Measurements from ENCODE around the gene ABCB10. TPM values are rescaled to one million over a fixed set of nuclear protein-coding genes. Genes with fewer than 3 reads are reported as not detected.

The ABCB10 gene
- polyA plus RNA-seq, 1 donor (not counting 4 experiments of a cell fraction or from before 2014, with no cell fraction given) = 14.3 TPM

DNA sequence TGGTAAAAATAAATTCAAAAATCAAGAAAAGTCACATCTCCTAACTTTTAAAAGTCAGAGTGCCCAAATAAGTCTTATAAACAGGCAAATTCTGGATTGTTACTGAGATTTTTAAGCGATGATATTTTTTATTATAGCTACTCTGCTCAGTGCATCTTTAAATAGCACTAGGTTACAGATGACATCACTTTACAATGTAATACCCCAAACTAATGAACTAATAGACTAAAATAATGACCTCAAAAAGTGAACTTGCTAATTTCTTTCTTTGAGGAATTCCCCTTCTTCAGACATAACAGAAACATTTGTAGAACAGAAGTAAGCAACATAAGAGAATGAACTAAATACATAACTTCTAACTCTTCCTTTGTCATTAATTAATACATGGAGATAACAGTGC, 91.6 kb downstream of the ABCB10 start:
- FAIRE-seq = no peak

More for the DNA sequence above, 91.6 kb downstream of the ABCB10 start:
- Histone ChIP-seq H3K9ac (ENCODE audit: control insufficient read depth, extremely low read depth, insufficient read depth, low read length) (no peak overlapping the region), H4K20me1 (ENCODE audit: control insufficient read depth, extremely low read depth, insufficient read depth, low read length) (no peaks in the 10 kb centered on the region), H3K36me3 (ENCODE audit: control insufficient read depth in 2 of 2, extremely low read depth in 1 of 2, insufficient read depth in 2 of 2, low read length in 2 of 2) (peaks cover 17 to 21% of the 10 kb centered on the region in 2 experiments), H2AFZ (ENCODE audit: control insufficient read depth, low read length) (no peak overlapping the region), H3K4me2 (ENCODE audit: control insufficient read depth, extremely low read depth, insufficient read depth, low read depth, low read length) (no peak overlapping the region), H3K9me1 (ENCODE audit: control insufficient read depth, extremely low read depth, insufficient read depth, low read length) (no peaks in the 10 kb centered on the region), H3K4me1 (ENCODE audit: control insufficient read depth, extremely low read depth, insufficient read depth, low read length) (no peaks in the 10 kb centered on the region), H3K9me3 (ENCODE audit: control insufficient read depth, low read depth, low read length) (no peaks in the 10 kb centered on the region), H3K27me3 (ENCODE audit: control insufficient read depth, extremely low read depth, insufficient read depth, low read length) (no peaks in the 10 kb centered on the region), H3K79me2 (ENCODE audit: control insufficient read depth, insufficient read depth, low read length) (no peaks in the 10 kb centered on the region), H3K27ac (ENCODE audit: control insufficient read depth, insufficient read depth, low read length) (no peak overlapping the region), H3K4me3 (ENCODE audit: control insufficient read depth in 2 of 3, extremely low read depth in 1 of 3, insufficient read depth in 2 of 3, low read depth in 1 of 3, low read length in 3 of 3) (no peak overlapping the region)
- TF ChIP-seq, protein P1, sequence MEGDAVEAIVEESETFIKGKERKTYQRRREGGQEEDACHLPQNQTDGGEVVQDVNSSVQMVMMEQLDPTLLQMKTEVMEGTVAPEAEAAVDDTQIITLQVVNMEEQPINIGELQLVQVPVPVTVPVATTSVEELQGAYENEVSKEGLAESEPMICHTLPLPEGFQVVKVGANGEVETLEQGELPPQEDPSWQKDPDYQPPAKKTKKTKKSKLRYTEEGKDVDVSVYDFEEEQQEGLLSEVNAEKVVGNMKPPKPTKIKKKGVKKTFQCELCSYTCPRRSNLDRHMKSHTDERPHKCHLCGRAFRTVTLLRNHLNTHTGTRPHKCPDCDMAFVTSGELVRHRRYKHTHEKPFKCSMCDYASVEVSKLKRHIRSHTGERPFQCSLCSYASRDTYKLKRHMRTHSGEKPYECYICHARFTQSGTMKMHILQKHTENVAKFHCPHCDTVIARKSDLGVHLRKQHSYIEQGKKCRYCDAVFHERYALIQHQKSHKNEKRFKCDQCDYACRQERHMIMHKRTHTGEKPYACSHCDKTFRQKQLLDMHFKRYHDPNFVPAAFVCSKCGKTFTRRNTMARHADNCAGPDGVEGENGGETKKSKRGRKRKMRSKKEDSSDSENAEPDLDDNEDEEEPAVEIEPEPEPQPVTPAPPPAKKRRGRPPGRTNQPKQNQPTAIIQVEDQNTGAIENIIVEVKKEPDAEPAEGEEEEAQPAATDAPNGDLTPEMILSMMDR (optimal IDR thresholded peaks at IDR 0.05 in 1 of 3, IDR thresholded peaks at IDR 0.05 in 1 of 3, conservative IDR thresholded peaks at IDR 0.05 in 1 of 3; ENCODE audit: extremely low read depth in 1 of 3, insufficient read depth in 2 of 3, low read length in 3 of 3) = no peak
- TF ChIP-seq EZH2 (IDR thresholded peaks at IDR 0.05; ENCODE audit: low read length) = no peak
- dilution Hi-C loops (cut with MboI; ENCODE audit: extremely low pct_ligation_motif_present, low sequenced_read_pairs) = no loop called here
- DNase-seq (ENCODE audit: low read depth, low spot score) = no peak

Small RNA genes lying within 50 kb of the gene (small RNA-seq; reads per million reads assigned to genes)
- gene HMGN2P19 (ENCODE audit: insufficient read length in 3 of 3, low read depth in 3 of 3, low replicate concordance in 1 of 3) = 0 reads per million in 3 experiments
- 0 to 0.25 (median 0) reads per million in 3 experiments for gene RNA5SP78 (ENCODE audit: insufficient read length in 3 of 3, low read depth in 3 of 3, low replicate concordance in 1 of 3)
- gene RNU4-21P (ENCODE audit: insufficient read length in 3 of 3, low read depth in 3 of 3, low replicate concordance in 1 of 3) = 0 reads per million in 3 experiments

Other genes with a start within 250 kb of the ABCB10 start
- gene CCSAP, start 215.7 kb downstream of the ABCB10 start, polyA plus RNA-seq = 3.2 to 6.5 TPM (median 4.3 TPM) in 3 replicates
- 0.05 to 0.09 TPM (median 0.05 TPM) in 3 replicates for gene ACTA1, start 124.6 kb downstream of the ABCB10 start, polyA plus RNA-seq
- gene NUP133, start 50.4 kb downstream of the ABCB10 start, polyA plus RNA-seq = 16.8 to 25.2 TPM (median 22.2 TPM) in 3 replicates
- gene TAF5L, start 67.4 kb upstream of the ABCB10 start, polyA plus RNA-seq = 22.2 to 28.9 TPM (median 23.7 TPM) in 3 replicates
- 8.2 to 13.4 TPM (median 8.5 TPM) in 3 replicates for gene URB2, start 67.5 kb upstream of the ABCB10 start, polyA plus RNA-seq

All from keratinocyte (primary cell).